GM10266 (cell line): ENCODE measurements around the gene ASB6.

Experiments used
- DNase-seq: peaks from one replicate; pipeline ENCODE4 v3.0.0; 2012; ENCODE audit errors: extremely low spot score
- TF ChIP-seq, protein P1 (sequence below): IDR thresholded peaks from 2 replicates; pipeline ENCODE4 v1.5.1; 2012; ENCODE audit warnings: mild to moderate bottlenecking, low read depth; ENCODE audit not compliant: control insufficient read depth, insufficient read depth; ENCODE audit errors: missing control alignments

Gene ASB6

DNA sequence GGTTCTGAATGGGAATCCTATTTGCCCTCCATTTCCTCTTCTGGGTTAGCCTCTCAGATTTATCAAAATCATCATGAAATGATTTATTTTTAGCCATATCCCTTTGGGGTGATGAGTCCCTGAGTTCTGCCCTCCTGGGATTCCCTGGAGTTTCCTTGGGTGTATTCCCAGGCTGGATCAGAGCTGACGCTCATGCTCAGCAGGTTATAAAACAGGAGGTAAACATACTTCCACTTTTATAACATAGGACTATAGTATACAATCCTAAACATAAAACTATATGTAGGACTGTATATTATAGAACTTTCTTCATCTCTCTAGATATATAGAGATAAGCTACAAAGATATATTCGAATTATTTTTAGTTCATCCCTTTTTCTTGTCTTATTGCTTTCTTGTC is 19.1 kb upstream of the ASB6 start:
- no peak for DNase-seq
- TF ChIP-seq, protein P1, sequence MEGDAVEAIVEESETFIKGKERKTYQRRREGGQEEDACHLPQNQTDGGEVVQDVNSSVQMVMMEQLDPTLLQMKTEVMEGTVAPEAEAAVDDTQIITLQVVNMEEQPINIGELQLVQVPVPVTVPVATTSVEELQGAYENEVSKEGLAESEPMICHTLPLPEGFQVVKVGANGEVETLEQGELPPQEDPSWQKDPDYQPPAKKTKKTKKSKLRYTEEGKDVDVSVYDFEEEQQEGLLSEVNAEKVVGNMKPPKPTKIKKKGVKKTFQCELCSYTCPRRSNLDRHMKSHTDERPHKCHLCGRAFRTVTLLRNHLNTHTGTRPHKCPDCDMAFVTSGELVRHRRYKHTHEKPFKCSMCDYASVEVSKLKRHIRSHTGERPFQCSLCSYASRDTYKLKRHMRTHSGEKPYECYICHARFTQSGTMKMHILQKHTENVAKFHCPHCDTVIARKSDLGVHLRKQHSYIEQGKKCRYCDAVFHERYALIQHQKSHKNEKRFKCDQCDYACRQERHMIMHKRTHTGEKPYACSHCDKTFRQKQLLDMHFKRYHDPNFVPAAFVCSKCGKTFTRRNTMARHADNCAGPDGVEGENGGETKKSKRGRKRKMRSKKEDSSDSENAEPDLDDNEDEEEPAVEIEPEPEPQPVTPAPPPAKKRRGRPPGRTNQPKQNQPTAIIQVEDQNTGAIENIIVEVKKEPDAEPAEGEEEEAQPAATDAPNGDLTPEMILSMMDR: no peak

DNA sequence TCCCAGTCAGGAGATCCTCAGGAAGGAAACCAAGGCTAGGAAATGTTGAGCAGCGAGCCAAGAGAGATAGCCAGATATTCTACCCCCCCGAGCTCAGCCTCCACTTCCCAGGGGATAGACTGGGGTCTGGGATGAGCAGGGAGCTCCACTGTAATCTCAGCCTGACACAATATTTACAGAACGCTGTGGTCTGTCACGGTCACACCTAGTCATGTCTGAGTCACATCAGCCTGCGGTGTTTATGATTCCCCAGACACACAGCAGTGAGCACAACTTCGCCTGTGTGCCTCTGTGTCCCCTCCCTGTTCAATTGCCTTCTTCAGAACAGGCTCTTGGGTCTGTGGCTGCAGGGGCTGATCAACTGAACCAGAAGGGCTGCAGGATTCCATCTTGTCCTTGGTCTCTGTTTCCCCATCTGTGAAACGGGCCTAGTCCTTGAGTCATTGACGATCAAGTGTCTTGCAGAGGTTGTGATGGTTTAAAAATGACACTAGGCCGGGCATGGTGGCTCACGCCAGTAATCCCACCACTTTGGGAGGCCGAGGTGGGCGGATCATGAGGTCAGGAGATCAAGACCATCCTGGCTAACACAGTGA is 14.9 kb upstream of the ASB6 start:
- DNase-seq: no peak
- TF ChIP-seq, protein P1: no peak

DNA sequence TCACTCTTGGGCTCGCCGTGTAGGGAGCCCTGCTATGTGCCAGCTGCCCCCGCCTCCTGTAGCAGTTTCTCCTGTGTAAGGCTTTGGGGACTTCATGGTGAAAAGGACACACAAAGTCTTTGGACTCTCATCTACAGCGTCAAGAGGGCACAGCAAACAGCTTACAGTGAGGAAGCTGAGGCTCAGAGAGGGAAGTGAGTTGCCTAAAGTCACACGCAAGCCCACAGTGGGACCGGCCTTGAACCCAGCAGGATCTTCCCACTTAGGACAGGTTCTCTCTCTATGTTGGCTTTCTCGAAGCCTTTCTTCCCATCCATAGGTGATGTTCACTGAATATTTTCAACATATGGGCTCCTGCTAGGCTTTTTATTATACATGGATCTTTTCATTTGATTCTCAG is 13.7 kb upstream of the ASB6 start:
- TF ChIP-seq, protein P1: no peak
- no peak for DNase-seq

DNA sequence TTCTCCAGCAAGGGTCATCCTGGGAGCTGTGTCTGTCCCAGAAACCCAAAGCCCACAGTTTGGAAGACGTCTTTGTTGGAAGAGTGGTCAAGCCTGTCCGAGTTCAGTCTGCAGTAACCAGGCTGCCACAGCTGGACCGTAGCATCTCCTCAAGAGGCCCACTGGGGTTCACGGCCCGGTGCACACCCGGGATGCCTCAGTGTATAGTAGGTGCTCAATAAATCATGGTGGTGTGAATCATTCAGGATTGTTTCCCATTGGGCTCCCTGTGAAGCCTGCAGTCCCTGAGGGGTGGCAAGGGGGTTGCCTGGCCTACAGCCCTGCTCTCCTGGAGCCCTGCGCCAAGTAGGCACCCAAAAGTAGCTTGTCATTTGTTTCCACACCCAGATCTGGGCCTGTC is 13.2 kb upstream of the ASB6 start:
- TF ChIP-seq, protein P1: no peak
- DNase-seq: no peak

DNA sequence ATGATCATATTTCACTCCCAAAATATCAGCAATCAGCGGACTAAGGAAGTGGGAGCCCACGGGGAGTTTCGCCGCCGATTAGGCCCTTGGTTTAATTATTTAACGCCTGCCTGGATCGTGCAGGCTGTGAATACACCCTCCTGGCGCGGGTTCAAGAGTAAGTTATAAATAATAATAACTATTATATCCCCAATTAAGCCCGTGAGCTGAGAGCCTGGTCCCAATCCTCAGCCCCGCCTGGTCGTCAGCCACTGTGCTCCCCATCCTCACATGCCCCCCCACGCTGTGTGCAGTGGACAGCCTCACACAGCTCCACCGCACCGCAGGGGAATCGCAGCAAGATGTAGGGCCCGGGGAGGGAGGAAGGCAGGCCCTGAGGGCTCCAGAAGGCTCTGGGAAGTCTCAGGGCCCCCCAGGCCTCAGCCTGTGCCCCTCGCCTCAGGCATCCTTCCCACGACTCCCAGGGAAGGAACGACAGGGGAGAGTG is 12.6 kb upstream of the ASB6 start:
- TF ChIP-seq, protein P1: no peak
- no peak for DNase-seq

DNA sequence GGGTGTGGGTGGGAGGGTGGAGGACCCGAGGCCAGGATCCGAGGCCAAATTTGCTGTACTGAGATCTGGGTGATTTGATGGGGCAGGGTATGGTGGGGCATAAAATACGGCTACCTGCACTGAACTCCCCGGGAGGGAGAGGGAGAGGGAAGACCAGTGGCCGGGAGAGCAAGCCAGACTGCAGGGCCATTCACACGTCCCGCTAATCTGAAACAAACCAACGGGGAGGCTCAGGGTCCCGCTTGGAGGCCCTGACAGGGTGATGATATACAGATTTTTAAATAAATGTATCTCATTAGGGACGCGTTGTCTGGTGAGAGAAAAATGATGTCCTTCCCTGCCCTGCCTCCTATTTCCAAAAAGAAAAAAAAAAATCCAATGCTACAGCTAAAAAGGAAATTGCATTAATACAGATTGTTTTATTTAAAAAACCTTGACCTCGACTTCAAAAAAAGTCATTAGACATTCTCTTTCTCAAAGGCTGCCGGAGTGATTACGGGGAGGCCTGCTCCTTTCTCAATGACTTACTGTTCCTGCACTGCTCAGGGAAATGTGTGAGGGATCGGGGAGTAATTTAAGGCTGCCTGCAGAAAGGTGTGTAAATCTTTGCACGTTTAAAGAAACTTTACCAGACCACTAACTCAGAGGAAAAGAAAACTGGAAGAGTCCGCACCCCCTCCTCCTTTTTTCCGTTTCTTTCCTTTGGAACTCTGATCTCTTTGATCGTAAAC is 12.0 kb upstream of the ASB6 start:
- DNase-seq: no peak
- TF ChIP-seq, protein P1: no peak

DNA sequence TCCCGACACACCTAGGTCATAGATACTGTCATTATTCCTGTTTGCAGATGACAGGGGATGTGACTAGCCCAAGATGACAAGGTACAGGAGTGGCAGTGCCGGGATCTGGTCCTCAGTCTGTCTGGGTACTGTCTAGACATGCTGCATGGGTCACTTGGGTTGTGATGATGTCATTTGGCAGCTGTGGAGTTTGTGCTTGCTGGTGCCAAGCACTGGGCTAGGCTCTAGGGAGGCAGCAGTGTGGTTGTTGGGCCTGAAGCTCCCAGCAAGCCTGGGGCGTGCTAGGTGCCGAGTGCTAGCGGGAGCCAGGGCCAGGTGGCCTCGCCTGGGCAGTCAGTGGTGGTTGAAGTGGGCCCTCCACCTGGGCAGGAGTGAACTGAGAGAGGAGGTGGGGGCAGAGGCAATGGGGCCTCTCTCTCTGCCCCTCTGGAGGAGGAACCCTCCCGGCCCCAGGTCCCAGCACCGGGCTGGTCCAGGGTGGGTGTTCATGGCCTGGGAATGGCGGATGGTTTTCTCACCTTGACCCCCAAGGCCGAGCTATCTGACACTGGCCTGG is 8.8 kb upstream of the ASB6 start:
- no peak for DNase-seq
- TF ChIP-seq, protein P1: no peak
